Natural killer cell treated with Interleukin-12 subunit alpha and Interleukin-12 subunit beta and Interleukin-15 and Interleukin-18, amount 100 ng/mL, for 72 hours (primary cell): Measurements from ENCODE around the gene LY86. TPM values are rescaled to one million over a fixed set of nuclear protein-coding genes. Genes with fewer than 3 reads are reported as not detected.
A peak's percentile ranks its signal among the peaks of the same experiment; 100 is the strongest.
"Not testable (repeated sequence)": the region's sequence is repeated elsewhere in the genome, so short reads cannot be mapped to it uniquely, and the experiment has no call there.

Source experiments
- ATAC-seq, 2 donors: fragments of 150-1000 bp; cut with Tn5 transposase in 1 of 2; sonication (Bioruptor Pico), chemical (Tn5 transposase) in 1 of 2; 2 replicates each; pipeline ENCODE4 v1.10.0; 2021
- DNase-seq: peaks from one replicate; pipeline ENCODE4 v3.0.0; 2022; ENCODE audit warnings: low spot score
- H3K27ac Mint-ChIP-seq, 2 donors: 1 replicate in 1 of 2; 2 replicates in 1 of 2; pipeline ENCODE4 v1.8.0; 2022; ENCODE audit warnings: mixed read lengths in 2 of 2, mild to moderate bottlenecking in 1 of 2, moderate library complexity in 1 of 2
- H3K27me3 Mint-ChIP-seq, 2 donors: 1 replicate in 1 of 2; 2 replicates in 1 of 2; pipeline ENCODE4 v1.8.0; 2022; ENCODE audit warnings: mixed read lengths in 2 of 2
- H3K36me3 Mint-ChIP-seq: one replicate; pipeline ENCODE4 v1.8.0; 2022; ENCODE audit warnings: mixed read lengths
- H3K4me1 Mint-ChIP-seq, 2 donors: 1 replicate in 1 of 2; 2 replicates in 1 of 2; pipeline ENCODE4 v1.8.0; 2022; ENCODE audit warnings: low read depth in 2 of 2, mixed read lengths in 2 of 2, mild to moderate bottlenecking in 1 of 2
- H3K4me3 Mint-ChIP-seq: one replicate; pipeline ENCODE4 v1.8.0; 2022; ENCODE audit warnings: mixed read lengths
- H3K9me3 Mint-ChIP-seq: 2 replicates; pipeline ENCODE4 v1.8.0; 2022; ENCODE audit warnings: mixed read lengths
- total RNA-seq, 2 donors: library from RNA; stranded (reverse); gene quantifications; one replicate each; pipeline ENCODE4 v1.2.3, GENCODE V29; 2022

The LY86 gene
- total RNA-seq, 2 donors from 2014 or later: 0.61 TPM; not detected in 1

DNA sequence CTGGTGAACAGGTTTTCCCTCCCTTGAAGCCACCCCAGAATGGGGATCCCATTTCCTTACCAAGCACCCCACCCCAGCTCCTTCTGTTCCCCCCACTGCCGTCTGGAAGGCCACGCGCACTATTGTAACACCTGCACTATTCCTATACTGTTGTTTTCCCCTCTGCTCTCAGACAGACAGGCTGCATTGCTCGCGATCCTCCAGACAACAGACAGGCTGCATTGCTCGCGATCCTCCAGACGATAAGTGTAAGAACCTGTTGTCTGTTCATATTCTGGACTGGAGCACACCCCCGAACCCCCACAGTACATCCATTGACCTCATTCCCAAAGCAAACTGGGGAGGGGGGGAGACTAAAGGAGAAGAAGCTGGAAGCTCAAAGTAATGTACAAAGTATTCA lies 72.7 kb downstream of the LY86 start:
- no peak for ATAC-seq
- no peaks in the 10 kb centered on the region for H3K9me3 Mint-ChIP-seq
- no peak for DNase-seq
- no peaks in the 10 kb centered on the region for H3K27me3 Mint-ChIP-seq
- H3K4me1 Mint-ChIP-seq: peaks cover 22 to 27% of the 10 kb centered on the region in 2 donors
- H3K27ac Mint-ChIP-seq: no peak overlapping the region
- no peak overlapping the region for H3K4me3 Mint-ChIP-seq
- no peaks in the 10 kb centered on the region for H3K36me3 Mint-ChIP-seq

DNA sequence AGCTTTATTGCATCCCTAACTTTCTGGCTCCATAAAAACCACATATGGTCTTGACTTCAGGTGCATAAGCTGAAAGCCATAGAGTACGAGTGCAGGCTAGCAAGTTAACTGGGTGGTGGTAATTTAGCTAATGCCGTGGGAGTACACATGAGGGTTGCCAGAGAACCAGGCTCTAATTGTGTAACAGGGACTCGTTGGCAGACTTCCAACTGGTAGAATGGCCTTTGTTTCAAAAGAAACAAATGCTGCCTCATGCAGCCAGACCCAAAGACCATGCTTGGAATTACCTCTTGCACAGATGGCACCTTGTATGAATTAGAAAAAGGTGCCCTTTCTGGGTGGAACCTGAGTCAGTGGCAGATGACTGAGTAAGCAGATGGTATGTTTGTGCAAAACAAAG lies 73.2 kb downstream of the LY86 start:
- Mint-ChIP-seq H3K27ac (no peak overlapping the region), H3K36me3 (no peaks in the 10 kb centered on the region), H3K9me3 (no peaks in the 10 kb centered on the region), H3K4me1 (peaks cover 22 to 25% of the 10 kb centered on the region in 2 donors), H3K27me3 (no peaks in the 10 kb centered on the region), H3K4me3 (no peak overlapping the region)
- ATAC-seq (no peak), DNase-seq (no peak)

DNA sequence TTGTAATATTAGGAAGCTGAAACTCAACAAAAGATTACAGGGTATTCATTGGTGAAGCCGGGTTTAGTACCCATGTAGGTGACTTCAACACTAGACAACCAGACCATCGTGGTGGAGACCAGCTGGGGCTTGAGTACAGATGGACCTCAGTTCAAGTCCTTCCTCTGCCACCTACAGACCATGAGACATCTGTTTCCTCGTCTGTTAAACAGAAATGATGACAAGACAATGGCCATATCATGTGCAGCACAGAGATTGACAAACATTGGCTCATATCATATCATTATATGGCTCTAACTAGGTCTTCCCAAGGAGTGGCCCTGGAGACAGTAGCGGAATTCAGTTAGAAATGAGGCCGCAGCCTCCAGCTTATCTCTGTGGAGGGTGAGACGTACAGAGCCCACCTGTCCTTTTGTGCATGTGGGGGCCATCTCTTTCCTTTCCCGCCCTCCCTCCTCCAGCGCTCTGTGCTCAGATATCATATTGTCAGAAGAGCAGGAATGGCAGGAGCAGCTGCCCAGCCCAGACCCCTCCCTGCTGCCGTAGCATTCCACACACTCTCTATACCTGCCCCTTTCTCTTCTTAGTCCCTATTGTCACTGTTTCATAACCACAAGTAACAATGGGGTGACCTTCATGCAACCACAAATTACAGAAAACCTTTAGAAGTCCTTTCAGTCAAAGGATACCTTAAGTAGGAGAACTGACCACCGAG lies 75.1 kb downstream of the LY86 start:
- peaks cover 11 to 16% of the 10 kb centered on the region in 2 donors for H3K4me1 Mint-ChIP-seq

DNA sequence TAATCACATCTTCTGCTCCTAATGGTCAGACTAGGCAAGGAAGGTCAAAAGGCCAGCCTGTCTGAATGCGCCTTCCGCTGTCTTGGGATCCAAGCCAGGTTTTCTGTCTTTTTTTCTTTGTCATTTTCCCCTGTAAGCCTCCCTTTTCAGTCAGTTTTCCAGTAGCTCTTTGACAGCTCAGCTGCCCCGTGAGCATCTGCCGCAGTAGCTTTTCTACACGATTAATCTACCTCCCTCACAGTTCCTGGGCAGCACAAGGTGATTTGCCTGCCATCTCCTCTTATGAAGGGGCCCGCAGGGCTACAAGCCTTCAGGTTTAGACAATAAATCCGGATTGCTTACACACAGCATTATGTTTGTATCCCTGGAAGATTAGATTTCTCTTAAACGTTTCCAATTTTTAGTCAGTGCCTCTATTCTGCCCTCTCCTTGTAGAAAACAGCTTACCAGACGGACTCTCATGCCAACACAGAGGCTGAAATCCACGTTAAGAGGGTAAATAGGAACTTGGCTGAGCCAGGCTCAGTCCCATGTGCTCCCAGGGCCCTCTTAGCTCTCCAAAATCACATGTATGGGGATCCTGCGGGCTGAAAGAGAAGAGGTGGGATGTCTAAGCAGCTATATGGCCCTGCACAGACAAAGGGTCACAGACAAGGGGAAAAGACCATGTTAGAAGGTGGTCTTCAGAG lies 77.2 kb downstream of the LY86 start:
- H3K4me1 Mint-ChIP-seq: peaks cover 2 to 14% of the 10 kb centered on the region in 2 donors

More for the DNA sequence above, 75.1 kb downstream of the LY86 start:
- no peaks in the 10 kb centered on the region for H3K27me3 Mint-ChIP-seq
- H3K27ac Mint-ChIP-seq: no peak overlapping the region
- no peaks in the 10 kb centered on the region for H3K9me3 Mint-ChIP-seq
- ATAC-seq (no peak), DNase-seq (no peak)
- no peak overlapping the region for H3K4me3 Mint-ChIP-seq
- H3K36me3 Mint-ChIP-seq: no peaks in the 10 kb centered on the region

DNA sequence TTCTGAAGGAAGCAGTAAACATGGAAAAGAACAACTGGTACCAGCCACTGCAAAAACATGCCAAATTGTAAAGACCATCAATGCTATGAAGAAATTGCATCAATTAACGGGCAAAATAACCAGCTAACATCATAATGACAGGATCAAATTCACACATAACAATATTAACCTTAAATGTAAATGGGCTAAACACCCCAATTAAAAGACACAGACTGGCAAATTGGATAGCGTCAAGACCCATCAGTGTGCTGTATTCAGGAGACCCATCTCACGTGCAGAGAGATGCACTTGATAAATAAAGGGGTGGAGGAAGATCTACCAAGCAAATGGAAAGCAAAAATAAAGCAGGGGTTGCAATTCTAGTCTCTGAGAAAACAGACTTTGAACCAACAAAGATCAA lies 81.6 kb downstream of the LY86 start:
- peaks cover 4 to 11% of the 10 kb centered on the region in 2 donors for H3K27me3 Mint-ChIP-seq
- H3K27ac Mint-ChIP-seq, DNase-seq, ATAC-seq, H3K9me3 Mint-ChIP-seq: not testable (repeated sequence)
- H3K4me3 Mint-ChIP-seq: peak overlapping the region; percentile 8
- peaks cover 12% of the 10 kb centered on the region for H3K36me3 Mint-ChIP-seq
- H3K4me1 Mint-ChIP-seq: peaks cover 3 to 19% of the 10 kb centered on the region in 2 donors

More for the DNA sequence above, 77.2 kb downstream of the LY86 start:
- DNase-seq (no peak), ATAC-seq (no peak)
- Mint-ChIP-seq H3K9me3 (no peaks in the 10 kb centered on the region), H3K4me3 (no peak overlapping the region), H3K27ac (no peak overlapping the region), H3K36me3 (peaks cover 6% of the 10 kb centered on the region), H3K27me3 (peaks cover 0 to 7% of the 10 kb centered on the region in 2 donors)

DNA sequence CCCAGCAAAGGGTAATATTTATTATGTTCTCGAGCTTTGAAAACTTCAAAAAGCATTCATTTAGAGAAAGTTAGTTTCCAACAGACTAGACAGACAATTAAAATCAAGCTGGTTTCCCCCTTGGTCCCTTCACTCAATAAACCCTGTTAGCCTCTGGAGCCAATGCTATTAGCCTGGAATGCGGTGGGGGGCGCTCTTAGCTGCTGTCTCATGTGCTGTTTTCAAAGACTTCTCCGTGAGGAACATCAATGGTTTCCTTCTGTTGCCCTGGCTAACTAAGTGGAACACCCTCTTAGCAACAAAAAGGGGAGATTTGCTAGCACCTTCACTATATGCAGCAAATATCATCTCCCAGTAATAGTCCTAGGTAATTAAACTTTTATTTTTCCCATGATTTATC lies 86.4 kb downstream of the LY86 start:
- Mint-ChIP-seq H3K27me3 (peaks cover 5 to 7% of the 10 kb centered on the region in 2 donors), H3K4me3 (no peak overlapping the region), H3K27ac (no peak overlapping the region), H3K4me1 (peaks cover 8 to 14% of the 10 kb centered on the region in 2 donors), H3K36me3 (peaks cover 6% of the 10 kb centered on the region), H3K9me3 (no peaks in the 10 kb centered on the region)
- no peak for ATAC-seq
- no peak for DNase-seq

DNA sequence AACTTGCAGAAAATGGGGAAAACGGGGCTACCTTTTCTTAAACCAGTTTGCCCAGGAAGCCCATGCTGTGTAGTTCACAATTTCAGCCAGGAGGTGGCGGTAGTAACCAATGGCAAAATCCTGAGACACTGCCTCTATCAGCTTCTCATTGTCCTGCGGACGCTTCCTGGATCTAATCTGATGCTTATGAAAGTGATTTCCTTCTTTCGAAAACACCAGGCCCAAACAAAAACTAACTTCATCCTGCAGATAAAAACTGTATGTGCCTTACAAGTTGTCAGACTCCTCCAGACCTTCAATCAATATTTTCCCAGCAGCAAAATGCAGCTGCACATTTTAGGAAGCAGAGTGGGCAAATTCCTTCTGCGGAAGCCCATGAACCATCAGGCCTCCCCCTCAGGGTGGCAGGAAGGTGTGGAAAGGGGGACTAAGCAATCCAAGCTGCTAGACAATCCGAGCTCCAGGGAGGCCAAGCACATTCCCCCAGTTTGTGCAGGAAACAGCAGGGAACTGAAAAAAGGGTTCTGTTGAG lies 88.5 kb downstream of the LY86 start:
- peak; percentile 67 to 76 for ATAC-seq
- Mint-ChIP-seq H3K36me3 (no peaks in the 10 kb centered on the region), H3K4me1 (peaks cover 5 to 8% of the 10 kb centered on the region in 2 donors), H3K27me3 (peaks cover 0 to 10% of the 10 kb centered on the region in 2 donors), H3K4me3 (no peak overlapping the region), H3K27ac (no peak overlapping the region), H3K9me3 (no peaks in the 10 kb centered on the region)
- peak; percentile 77 for DNase-seq

DNA sequence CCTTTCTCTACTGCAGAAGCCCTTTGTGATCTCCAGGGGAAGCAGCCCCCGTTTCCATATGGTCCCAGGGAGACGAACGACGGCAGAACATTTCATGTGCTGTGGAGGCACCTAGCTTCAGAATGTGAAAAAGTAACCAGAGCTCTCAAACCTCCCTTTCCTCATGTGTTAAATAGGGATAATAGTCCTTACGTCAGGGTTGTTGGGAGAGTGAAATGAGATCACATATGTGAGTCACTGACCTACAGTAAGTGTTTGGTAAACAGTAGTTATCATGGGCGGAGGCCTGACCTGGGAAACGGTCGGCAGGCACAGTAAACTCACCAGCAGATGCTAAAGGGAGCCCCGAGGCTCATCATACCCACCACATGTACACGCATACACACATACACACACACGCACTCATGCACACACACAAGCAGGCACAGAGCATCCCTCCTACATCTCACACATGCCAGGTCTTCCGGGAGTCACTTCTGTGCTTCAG lies 89.7 kb downstream of the LY86 start:
- H3K27ac Mint-ChIP-seq: no peak overlapping the region
- ATAC-seq (no peak), DNase-seq (no peak)
- H3K9me3 Mint-ChIP-seq: no peaks in the 10 kb centered on the region
- peaks cover 0 to 11% of the 10 kb centered on the region in 2 donors for H3K27me3 Mint-ChIP-seq
- H3K36me3 Mint-ChIP-seq: no peaks in the 10 kb centered on the region
- peaks cover 8% of the 10 kb centered on the region in 2 donors for H3K4me1 Mint-ChIP-seq
- H3K4me3 Mint-ChIP-seq: no peak overlapping the region

DNA sequence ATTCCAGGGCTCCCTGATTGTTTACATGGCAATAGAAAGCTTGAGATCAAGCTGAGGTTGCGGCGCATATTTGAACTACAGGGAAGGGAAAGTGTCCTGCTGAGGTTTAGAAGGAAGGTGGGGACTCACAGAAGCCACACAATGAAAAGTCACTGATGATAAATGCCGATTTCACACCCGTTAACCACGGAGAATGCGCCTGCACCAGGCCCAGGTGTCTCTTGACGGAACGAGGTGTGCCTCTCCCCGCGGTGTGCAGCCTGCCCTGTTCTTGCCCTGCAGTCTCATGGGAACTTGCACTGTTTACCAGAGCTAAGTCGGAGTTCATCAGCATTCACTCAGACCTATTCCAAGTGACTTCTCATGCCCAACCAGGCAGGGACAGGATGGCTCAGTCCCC lies 90.3 kb downstream of the LY86 start:
- H3K9me3 Mint-ChIP-seq: no peaks in the 10 kb centered on the region
- no peaks in the 10 kb centered on the region for H3K36me3 Mint-ChIP-seq
- ATAC-seq (no peak), DNase-seq (no peak)
- H3K27me3 Mint-ChIP-seq: peaks cover 0 to 11% of the 10 kb centered on the region in 2 donors
- peaks cover 8 to 9% of the 10 kb centered on the region in 2 donors for H3K4me1 Mint-ChIP-seq
- H3K27ac Mint-ChIP-seq: no peak overlapping the region
- H3K4me3 Mint-ChIP-seq: no peak overlapping the region

DNA sequence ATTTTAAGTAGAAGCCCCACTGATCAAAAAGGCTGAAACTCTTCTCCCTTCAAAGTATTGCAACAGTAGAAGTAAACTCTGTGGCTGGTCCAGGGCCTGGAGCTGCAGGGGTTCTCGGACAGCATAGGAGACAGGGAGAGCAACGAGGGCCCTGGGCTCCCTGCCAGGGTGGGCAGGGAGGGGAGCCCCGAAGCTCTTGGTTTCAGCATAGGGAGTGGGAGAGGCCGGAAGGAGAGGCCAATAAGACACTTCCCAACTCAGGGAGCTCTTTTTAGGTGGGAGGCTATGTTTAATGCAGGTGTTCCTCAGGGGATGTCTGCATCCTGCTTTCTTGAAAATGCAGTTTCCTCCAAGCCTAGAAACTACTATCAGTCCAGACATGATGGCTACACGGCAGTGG lies 91.1 kb downstream of the LY86 start:
- Mint-ChIP-seq H3K9me3 (no peaks in the 10 kb centered on the region), H3K4me3 (no peak overlapping the region), H3K36me3 (no peaks in the 10 kb centered on the region), H3K27ac (no peak overlapping the region), H3K4me1 (peaks cover 12 to 16% of the 10 kb centered on the region in 2 donors), H3K27me3 (peaks cover 0 to 11% of the 10 kb centered on the region in 2 donors)
- DNase-seq: no peak
- ATAC-seq: no peak

DNA sequence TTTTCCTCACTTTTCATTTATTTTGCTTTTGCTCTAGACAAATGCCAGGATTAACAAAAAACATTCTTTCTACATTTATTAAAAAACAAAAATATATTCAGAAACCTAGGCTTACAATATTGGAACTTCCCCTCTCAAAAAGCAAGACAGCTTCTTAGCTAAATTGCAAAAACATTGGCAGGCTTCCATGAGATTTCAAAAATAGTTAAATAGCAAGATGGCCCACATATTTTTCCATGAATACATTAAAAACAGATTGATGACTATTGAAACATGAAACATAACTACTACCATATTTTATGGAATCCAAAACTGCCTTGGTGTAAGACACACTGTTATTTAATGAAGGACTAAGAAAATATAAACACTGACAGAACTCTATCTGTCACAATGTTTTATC lies 92.0 kb downstream of the LY86 start:
- peaks cover 15 to 24% of the 10 kb centered on the region in 2 donors for H3K4me1 Mint-ChIP-seq
- no peaks in the 10 kb centered on the region for H3K36me3 Mint-ChIP-seq
- no peak for ATAC-seq
- peaks cover 0 to 11% of the 10 kb centered on the region in 2 donors for H3K27me3 Mint-ChIP-seq
- H3K27ac Mint-ChIP-seq: no peak overlapping the region
- no peak for DNase-seq
- no peaks in the 10 kb centered on the region for H3K9me3 Mint-ChIP-seq
- no peak overlapping the region for H3K4me3 Mint-ChIP-seq

DNA sequence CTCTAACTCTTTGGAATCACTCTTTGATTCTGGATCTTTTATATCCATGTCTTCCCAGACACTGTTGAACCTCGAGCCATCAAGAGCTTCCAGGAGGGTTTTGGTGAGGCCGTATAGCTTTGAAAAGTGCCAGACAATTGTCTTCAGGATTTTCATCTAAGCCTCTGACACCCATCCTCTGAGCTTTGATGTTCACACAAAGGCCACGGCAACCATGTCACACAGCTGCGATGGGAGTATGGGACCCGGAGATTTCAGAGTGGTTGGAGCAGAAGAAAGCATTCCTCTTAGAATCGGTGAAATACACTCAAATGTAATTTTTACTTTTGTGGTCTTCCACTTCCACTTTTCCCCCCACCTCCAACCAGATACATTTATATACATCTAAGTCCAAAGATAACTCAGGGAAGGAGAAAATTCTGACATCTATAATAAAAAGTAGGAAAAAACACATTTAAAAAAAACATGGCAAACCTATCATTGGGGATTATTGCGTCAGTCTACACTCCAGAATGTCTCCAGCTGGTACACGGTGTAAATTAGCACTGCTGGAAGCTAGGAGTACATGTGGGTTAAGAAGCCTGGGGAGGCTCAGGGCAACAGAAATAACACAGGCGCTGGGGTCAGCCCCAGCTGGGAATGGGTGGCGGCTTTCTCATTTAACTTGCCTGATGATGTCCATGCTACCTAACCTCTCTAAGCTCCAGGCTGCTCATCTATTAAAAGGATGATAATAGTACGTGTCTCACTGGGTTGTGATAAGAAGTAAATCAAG lies 92.7 kb downstream of the LY86 start:
- DNase-seq (no peak), ATAC-seq (no peak)
- H3K9me3 Mint-ChIP-seq: no peaks in the 10 kb centered on the region
- peaks cover 16 to 25% of the 10 kb centered on the region in 2 donors for H3K4me1 Mint-ChIP-seq
- no peaks in the 10 kb centered on the region for H3K36me3 Mint-ChIP-seq
- peaks cover 0 to 11% of the 10 kb centered on the region in 2 donors for H3K27me3 Mint-ChIP-seq
- no peak overlapping the region for H3K4me3 Mint-ChIP-seq
- no peak overlapping the region for H3K27ac Mint-ChIP-seq

DNA sequence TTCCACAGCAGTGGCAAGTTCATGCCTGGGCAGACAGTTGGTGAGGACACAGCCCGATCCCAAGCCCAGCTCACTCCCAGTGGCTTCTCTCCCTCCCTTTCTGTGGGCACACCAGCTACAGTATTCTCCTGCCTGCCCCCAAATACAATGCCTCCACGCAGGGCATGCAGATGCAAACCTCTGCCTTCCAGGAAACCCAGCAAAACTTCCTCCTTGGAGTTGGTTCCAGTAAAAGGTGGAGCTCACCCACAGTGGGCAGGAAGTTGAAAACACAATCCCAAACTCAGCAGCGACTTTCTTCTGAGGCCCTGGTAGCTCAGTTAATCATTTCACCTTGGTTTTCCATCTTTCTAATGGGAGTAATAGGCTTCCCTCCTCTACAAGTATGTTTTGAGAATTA lies 93.7 kb downstream of the LY86 start:
- Mint-ChIP-seq H3K27ac (no peak overlapping the region), H3K36me3 (no peaks in the 10 kb centered on the region), H3K27me3 (peaks cover 0 to 7% of the 10 kb centered on the region in 2 donors), H3K4me3 (no peak overlapping the region), H3K4me1 (peaks cover 12 to 17% of the 10 kb centered on the region in 2 donors), H3K9me3 (no peaks in the 10 kb centered on the region)
- no peak for ATAC-seq
- DNase-seq: no peak
